HG02973 (cell line): ENCODE measurements around the gene DUOXA1.

ENCODE experiments used
- ATAC-seq: cut with Tn5 transposase; IDR thresholded peaks from one replicate; pipeline ENCODE4 v1.9.1; 2021; ENCODE audit warnings: moderate library complexity; ENCODE audit not compliant: unreplicated experiment

Gene DUOXA1

DNA sequence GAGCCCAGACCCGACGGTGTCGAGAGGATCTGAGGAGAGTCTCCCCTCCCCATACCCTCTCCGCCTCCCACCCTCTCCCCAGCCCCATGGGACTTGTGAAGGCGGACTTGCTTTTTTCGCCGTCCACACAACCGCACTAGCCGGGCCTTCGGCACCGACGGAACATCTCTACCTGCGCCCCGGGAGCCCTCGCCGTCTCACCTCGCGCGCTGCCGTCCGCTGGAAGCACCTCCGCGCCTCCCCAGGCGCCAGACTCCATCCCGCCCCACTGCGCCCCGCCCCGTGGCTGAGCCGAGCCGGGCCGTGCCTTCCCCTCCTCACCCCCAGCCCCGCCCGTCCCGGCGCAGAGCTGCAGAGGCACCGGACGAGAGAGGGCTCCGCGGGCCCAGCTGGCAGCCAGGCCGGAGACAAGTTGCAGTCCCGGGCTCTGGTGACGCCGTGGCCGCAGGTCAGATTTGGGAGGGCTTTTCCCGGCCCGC lies at the start of gene DUOXA1, which contains the start of gene DUOX1:
Gene DUOXA1, minus strand, starts transcription at position 229 of the 479 bp plus-strand sequence. CDS start 6,865 bp downstream, outside the sequence.
Gene DUOX1, plus strand, starts transcription at position 344 of the 479 bp plus-strand sequence. CDS start 1,973 bp downstream, outside the sequence.
- ATAC-seq = no peak

DNA sequence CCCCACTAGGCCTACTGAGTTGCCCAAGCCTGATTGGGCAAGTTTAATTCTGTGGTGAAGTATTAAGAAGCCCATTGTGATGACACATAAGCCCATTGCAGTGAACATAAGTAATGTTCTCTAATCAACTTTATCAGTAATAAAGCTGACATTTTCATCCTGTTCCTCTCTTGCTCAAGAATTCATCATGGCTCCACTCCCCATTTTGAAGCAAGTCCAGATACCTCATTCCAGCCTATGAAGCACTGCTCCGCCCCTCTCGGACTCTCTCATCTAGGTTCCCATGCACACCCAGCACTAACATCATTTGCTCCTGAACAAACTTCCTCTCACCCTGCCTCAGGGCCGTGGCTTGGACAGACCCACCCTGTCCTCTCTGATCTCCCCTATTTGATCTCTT lies 47.6 kb upstream of the DUOXA1 start:
- no peak for ATAC-seq

- ATAC-seq = no peak
These were observed 44.9 kb upstream of the DUOXA1 start for GRCh38 chr15:45174577-45174976.

- ATAC-seq = no peak
These were observed 44.4 kb upstream of the DUOXA1 start for GRCh38 chr15:45174069-45174468.

GRCh38 chr15:45171912-45172311 lies 42.2 kb upstream of the DUOXA1 start:
- no peak for ATAC-seq

DNA sequence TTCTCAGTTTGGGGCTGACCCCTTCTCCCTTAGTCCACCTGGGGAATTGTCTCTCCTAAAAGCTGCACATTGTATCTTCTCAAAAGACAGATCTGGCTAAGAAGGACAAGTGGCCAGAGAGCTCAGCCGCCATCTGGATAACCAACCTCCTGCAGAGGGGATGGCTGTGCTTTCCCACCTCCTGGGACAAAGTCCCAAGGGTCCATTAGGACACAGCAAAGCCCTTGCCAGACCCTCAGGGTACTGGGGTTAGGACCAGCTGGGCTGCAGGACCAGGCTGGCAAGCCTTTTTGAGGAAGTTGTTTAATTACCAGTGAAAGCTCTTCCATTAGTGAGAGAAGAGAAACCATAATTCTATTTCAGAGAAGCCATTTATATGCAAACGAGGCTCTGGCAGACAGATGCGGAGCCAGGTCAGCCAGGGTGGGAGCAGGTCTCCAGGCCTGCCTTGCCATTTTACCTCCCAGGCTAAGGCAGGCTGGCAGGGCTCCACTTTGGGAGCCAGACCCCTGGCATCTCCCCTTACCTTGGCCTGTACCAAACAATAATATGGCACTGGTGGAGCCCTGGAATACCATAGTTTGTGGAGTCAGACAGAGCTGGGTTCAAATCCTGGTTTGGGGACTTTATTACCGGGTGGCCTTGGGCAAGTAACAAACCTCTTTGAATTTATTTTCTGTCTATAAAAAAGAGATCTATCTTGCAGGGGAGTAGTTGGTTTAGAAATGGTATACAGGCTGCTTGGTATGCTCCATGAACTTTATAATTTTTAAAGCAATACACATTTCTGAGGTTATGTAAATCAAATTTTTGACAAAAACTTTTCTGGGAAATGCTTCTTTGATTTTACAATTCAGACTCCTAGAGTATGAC lies 40.2 kb upstream of the DUOXA1 start:
- no peak for ATAC-seq

DNA sequence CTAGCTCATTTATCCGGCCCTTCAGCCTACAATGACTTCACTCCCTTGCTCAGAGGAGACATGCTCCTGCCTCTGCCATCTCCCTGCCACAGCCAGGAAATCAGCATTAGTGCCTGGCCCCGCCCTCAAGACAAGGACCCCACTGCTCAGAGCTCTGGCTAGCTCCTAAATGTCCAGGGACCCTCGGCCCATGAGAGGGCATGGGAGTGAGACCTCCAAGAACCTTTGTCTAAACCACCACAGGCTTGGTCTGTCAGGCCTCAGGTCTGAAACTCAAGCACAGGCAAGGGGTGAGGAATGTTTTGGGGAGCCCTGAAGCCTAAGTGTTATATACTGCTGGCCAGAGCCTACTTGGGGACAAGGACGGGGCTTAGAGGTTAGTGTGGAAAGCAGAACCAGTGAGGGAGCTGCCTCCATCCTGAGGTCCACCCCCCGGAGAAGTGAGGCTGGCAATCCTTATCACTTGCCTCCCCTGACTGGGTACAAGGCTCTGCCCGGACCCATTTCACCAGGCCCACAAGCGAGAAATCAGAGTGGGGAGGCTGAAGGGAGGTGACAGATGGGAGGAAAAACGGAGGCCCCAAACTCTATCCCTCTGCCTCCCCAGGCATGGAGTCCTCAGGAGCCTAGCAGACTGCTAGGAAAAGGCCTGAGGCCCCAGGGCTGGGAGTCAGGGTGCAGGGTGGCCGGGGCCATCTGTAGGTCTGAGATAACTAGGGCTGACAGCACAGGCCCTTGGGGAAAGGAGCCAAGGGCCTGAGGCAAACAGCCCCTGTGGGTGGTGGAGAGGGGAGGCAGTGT lies 39.3 kb upstream of the DUOXA1 start:
- ATAC-seq = no peak

DNA sequence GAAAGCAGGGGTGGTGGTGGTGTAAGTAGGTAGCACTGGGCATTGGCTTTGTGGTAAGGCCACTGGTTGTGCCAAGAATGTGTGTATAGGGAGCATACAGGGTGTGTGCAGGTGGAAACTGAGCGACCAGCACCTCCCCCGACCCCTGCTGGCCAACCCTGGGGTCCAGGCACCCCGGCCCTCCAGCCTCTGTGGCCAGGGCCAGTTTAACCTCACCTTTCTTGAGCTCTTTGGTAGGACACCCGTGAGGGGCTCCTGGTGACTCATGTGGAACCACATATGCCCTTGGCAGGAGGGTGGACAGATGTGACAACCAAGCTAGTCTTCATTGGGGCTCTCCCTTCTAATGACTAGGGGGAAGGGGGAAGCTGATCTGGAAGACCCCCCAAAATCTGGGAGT lies 38.6 kb upstream of the DUOXA1 start:
- no peak for ATAC-seq

GRCh38 chr15:45167631-45168205 lies 38.0 kb upstream of the DUOXA1 start:
- no peak for ATAC-seq

- peak; percentile 92 for ATAC-seq
These were observed 37.4 kb upstream of the DUOXA1 start for GRCh38 chr15:45166834-45167630.

GRCh38 chr15:45165536-45165935 lies 35.9 kb upstream of the DUOXA1 start:
- ATAC-seq = no peak

GRCh38 chr15:45164914-45165313 lies 35.2 kb upstream of the DUOXA1 start:
- ATAC-seq = no peak

DNA sequence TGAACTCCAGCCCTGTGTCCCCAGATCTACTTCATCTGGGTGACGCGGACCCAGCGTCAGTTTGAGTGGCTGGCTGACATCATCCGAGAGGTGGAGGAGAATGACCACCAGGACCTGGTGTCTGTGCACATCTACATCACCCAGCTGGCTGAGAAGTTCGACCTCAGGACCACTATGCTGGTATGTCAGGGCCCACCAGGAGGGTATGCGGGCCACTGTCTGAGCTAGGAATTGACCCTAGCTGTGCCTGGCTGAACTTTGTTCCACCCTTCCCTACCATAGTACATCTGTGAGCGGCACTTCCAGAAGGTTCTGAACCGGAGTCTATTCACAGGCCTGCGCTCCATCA lies 33.8 kb upstream of the DUOXA1 start:
- no peak for ATAC-seq

DNA sequence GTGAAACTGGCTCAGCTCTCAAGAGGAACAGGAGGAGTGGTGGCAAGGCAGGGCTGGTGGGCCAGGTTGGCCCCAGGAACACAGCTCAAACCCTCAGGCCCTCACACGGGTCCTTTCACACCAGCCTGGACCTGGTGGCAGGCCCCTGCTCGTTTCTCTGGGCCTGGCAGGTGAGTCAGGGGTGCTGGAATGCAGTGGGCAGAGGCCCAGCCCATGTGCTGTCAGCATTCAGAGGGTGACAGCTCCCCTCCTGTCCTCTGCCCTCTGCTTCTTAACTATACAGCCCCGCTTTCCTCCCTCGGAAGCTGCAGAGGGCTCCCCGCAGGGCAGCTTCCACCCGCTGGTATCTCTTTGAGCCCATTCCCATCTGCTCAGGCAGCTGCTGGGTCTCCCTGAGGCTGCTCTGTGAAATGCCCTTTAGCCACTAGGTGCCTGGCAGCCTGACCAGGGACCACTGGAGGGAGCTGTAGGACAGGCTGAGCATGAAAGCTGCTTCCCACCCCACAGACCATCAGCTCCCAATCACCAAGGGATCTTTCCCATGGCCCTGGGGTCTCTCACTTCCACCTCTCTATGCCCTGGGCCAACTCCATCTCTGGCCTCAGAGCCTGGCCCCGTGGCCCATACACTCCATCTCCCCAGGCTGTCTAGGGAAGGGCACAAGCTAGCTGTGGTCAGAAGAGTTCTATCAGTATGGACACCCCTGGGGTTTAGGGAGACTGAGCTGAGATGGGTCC lies 33.3 kb upstream of the DUOXA1 start:
- peak; percentile 36 for ATAC-seq

DNA sequence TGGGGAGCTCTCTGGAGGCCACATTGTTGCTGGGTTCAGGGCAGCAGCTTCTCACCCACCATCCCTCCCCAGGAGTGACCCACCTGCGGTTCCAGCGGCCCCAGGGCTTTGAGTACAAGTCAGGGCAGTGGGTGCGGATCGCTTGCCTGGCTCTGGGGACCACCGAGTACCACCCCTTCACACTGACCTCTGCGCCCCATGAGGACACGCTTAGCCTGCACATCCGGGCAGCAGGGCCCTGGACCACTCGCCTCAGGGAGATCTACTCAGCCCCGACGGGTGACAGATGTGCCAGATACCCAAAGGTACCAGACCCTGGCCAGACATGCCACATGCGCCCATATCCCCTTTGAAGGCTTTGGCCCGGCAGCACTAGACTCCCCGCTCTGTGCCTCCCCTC lies 32.0 kb upstream of the DUOXA1 start:
- ATAC-seq = no peak

GRCh38 chr15:45157974-45158373 lies 28.3 kb upstream of the DUOXA1 start:
- no peak for ATAC-seq

DNA sequence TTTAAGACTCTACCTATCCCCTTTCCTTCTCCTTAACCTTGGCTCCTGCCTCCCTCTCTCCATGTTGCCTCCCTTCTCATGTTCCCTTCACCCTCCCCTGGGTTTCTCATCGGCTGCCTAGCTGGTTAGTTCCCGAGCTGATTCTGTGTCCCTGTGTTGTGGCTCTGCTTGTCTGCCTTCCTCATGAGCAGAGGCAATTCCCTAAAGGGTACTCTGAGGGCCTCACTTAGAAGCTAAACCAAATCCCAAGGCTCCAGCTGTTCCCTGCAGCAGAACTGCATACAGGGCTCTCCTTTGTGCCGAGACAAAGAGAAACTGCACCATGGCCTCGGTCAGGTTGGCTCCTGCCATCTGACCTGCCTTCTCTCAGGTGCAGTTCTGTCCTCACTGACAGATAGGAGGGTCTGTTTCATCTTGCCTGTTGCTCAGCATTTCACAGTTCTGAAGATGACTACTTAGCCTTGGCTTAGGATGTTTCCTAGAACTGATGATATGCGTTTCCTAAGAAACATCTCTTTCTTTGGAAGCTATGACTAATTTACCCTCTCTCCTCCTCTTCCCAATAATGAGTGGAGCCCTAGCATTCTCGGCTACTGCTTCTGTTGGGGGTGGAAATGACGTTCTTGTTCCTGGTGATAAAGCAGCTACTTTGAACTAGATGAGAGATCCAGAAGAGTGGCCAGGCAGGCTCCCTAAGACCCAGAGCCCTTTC lies 27.2 kb upstream of the DUOXA1 start:
- no peak for ATAC-seq

- ATAC-seq = no peak
These were observed 26.1 kb upstream of the DUOXA1 start for GRCh38 chr15:45155739-45156138.
